Duodenal mucosa (tissue), 2 donors: ENCODE data around the gene TMEM270.

Experiments used
- H3K27ac ChIP-seq: one replicate; pipeline ENCODE4 v1.7.0; 2013; ENCODE audit warnings: low read depth, low read length
- H3K27me3 ChIP-seq, 2 donors: one replicate each; pipeline ENCODE4 v1.7.0; 2013; ENCODE audit warnings: low read length in 2 of 2, control low read depth in 1 of 2; ENCODE audit not compliant: insufficient read depth in 2 of 2, control insufficient read depth in 1 of 2
- H3K36me3 ChIP-seq, 2 donors: one replicate each; pipeline ENCODE4 v1.7.0; 2013; ENCODE audit warnings: low read length in 2 of 2, control low read depth in 1 of 2; ENCODE audit not compliant: insufficient read depth in 2 of 2, control insufficient read depth in 1 of 2
- H3K4me1 ChIP-seq, 2 donors: one replicate each; pipeline ENCODE4 v1.7.0; 2013; ENCODE audit warnings: low read length in 2 of 2, control low read depth in 1 of 2; ENCODE audit not compliant: insufficient read depth in 2 of 2, control insufficient read depth in 1 of 2
- H3K4me3 ChIP-seq, 2 donors: one replicate each; pipeline ENCODE4 v1.7.0; 2013; ENCODE audit warnings: low read length in 2 of 2, low read depth in 1 of 2
- H3K9ac ChIP-seq, 2 donors: one replicate each; pipeline ENCODE4 v1.7.0; 2013; ENCODE audit warnings: low read length in 2 of 2, low read depth in 1 of 2
- H3K9me3 ChIP-seq, 2 donors: one replicate each; pipeline ENCODE4 v1.7.0; 2013; ENCODE audit warnings: low read length in 2 of 2, control low read depth in 1 of 2; ENCODE audit not compliant: control insufficient read depth in 1 of 2

Gene TMEM270

GRCh38 chr7:73856941-73857340 is 4.0 kb upstream of the TMEM270 start:
- Histone ChIP-seq H3K9me3 (no peaks in the 10 kb centered on the region), H3K27me3 (no peaks in the 10 kb centered on the region), H3K36me3 (no peaks in the 10 kb centered on the region), H3K4me3 (no peak overlapping the region), H3K4me1 (peaks cover 0 to 3% of the 10 kb centered on the region in 2 donors), H3K9ac (no peak overlapping the region), H3K27ac (no peak overlapping the region)

GRCh38 chr7:73858807-73859206 is 2.2 kb upstream of the TMEM270 start:
- H3K4me1 ChIP-seq, result peaks cover 0 to 3% of the 10 kb centered on the region in 2 donors
- H3K9ac ChIP-seq, result no peak overlapping the region
- no peaks in the 10 kb centered on the region for H3K36me3 ChIP-seq
- no peaks in the 10 kb centered on the region for H3K9me3 ChIP-seq
- no peak overlapping the region for H3K27ac ChIP-seq
- H3K4me3 ChIP-seq, result no peak overlapping the region
- no peaks in the 10 kb centered on the region for H3K27me3 ChIP-seq

DNA sequence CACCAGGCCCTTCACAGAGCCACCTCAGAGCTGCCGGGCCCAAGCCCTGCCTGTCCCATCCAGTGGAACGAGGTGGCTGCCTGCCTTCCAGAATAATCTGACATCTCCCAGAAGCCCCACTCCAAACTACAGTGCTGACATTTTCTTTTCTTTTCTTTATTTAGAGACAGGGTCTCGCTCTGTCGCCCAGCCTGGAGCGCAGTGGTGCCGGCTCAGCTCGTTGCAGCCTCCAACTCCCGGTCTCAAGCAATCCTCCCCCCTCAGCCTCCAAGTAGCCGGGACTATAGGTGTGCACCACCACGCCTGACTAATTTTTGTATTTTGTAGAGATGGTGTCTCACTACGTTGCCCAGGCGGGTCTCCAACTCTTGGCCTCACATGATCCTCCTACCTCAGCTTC is 346 bp downstream of the TMEM270 start:
- Histone ChIP-seq H3K4me1 (no peaks in the 10 kb centered on the region), H3K4me3 (no peak overlapping the region), H3K27me3 (no peaks in the 10 kb centered on the region), H3K36me3 (no peaks in the 10 kb centered on the region), H3K9me3 (no peaks in the 10 kb centered on the region), H3K9ac (no peak overlapping the region), H3K27ac (no peak overlapping the region)

DNA sequence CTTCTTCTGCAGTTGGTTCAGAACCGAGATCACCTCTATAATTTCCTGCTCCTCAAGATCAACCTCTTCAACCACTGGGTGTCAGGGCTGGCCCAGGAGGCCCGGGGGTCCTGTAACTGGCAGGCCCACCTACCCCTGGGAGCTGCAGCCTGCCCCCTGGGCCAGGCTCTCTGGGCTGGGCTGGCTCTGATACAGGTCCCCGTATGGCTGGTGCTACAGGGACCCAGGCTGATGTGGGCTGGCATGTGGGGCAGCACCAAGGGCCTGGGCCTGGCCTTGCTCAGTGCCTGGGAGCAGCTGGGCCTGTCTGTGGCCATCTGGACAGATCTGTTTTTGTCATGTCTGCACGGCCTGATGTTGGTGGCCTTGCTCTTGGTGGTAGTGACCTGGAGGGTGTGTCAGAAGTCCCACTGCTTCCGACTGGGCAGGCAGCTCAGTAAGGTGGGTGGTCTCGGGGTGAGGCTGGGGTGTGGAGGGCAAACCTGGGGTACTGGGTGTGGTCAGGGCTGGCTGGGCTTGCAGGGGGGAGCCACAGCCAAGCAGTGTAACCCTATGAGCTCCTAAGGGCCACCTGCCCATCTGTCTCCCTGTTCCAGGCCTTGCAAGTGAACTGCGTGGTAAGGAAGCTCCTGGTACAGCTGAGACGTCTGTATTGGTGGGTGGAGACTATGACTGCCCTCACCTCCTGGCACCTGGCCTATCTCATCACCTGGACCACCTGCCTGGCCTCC is 4.2 kb downstream of the TMEM270 start:
- H3K4me1 ChIP-seq, result peaks cover 4 to 7% of the 10 kb centered on the region in 2 donors
- no peaks in the 10 kb centered on the region for H3K36me3 ChIP-seq
- no peak overlapping the region for H3K9ac ChIP-seq
- H3K4me3 ChIP-seq, result no peak overlapping the region
- no peaks in the 10 kb centered on the region for H3K27me3 ChIP-seq
- H3K9me3 ChIP-seq, result no peaks in the 10 kb centered on the region
- no peak overlapping the region for H3K27ac ChIP-seq

- H3K4me1 ChIP-seq, result peaks cover 10 to 12% of the 10 kb centered on the region in 2 donors
- H3K9ac ChIP-seq, result no peak overlapping the region
- H3K9me3 ChIP-seq, result no peaks in the 10 kb centered on the region
- H3K27me3 ChIP-seq, result no peaks in the 10 kb centered on the region
- no peak overlapping the region for H3K27ac ChIP-seq
- no peaks in the 10 kb centered on the region for H3K36me3 ChIP-seq
- no peak overlapping the region for H3K4me3 ChIP-seq
Observed at GRCh38 chr7:73865738-73866445, 4.9 kb downstream of the TMEM270 start.

- no peaks in the 10 kb centered on the region for H3K36me3 ChIP-seq
- H3K9ac ChIP-seq, result no peak overlapping the region
- no peaks in the 10 kb centered on the region for H3K27me3 ChIP-seq
- no peak overlapping the region for H3K4me3 ChIP-seq
- H3K9me3 ChIP-seq, result no peaks in the 10 kb centered on the region
- H3K27ac ChIP-seq, result no peak overlapping the region
- peaks cover 15 to 17% of the 10 kb centered on the region in 2 donors for H3K4me1 ChIP-seq
Observed at GRCh38 chr7:73866446-73866767, 5.4 kb downstream of the TMEM270 start.

- Histone ChIP-seq H3K9ac (no peak overlapping the region), H3K9me3 (no peaks in the 10 kb centered on the region), H3K27ac (no peak overlapping the region), H3K27me3 (no peaks in the 10 kb centered on the region), H3K4me3 (no peak overlapping the region), H3K36me3 (no peaks in the 10 kb centered on the region), H3K4me1 (peaks cover 22 to 26% of the 10 kb centered on the region in 2 donors)
Observed at GRCh38 chr7:73869011-73869798, 8.2 kb downstream of the TMEM270 start.

DNA sequence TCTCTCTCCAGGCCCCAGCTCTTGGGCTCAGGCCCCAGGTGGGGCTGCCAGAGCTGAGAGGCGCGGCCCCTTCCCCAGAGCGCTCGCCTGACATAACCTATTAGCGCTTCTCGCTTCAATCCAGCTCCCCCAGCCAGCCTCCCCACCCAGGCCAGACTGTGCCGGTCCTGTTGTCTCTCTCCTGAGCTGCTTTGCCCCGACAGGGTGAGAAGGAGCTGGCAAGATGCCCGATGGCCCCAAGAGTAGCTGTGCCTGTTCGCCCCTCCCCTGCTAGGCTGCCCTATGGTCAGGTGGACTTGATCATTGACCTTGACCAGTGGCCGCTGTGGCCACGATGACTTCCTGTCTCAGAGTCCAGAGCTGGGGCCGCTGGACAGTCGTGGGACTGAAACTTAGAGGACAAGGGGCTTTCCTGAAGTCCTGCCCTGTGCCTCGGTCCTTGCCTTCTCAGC is 9.1 kb downstream of the TMEM270 start:
- no peak overlapping the region for H3K4me3 ChIP-seq
- H3K4me1 ChIP-seq, result peaks cover 22 to 26% of the 10 kb centered on the region in 2 donors
- H3K9ac ChIP-seq, result no peak overlapping the region
- H3K9me3 ChIP-seq, result no peaks in the 10 kb centered on the region
- no peaks in the 10 kb centered on the region for H3K36me3 ChIP-seq
- no peaks in the 10 kb centered on the region for H3K27me3 ChIP-seq
- H3K27ac ChIP-seq, result no peak overlapping the region

- H3K9ac ChIP-seq, result no peak overlapping the region
- H3K4me3 ChIP-seq, result no peak overlapping the region
- no peaks in the 10 kb centered on the region for H3K27me3 ChIP-seq
- no peaks in the 10 kb centered on the region for H3K9me3 ChIP-seq
- peaks cover 22 to 26% of the 10 kb centered on the region in 2 donors for H3K4me1 ChIP-seq
- no peaks in the 10 kb centered on the region for H3K36me3 ChIP-seq
- H3K27ac ChIP-seq, result no peak overlapping the region
Observed at GRCh38 chr7:73871163-73872011, 10.4 kb downstream of the TMEM270 start.
